Lower leg skin (tissue), 3 donors: Measurements from ENCODE around the gene KLHDC4.
A peak's percentile ranks its signal among the peaks of the same experiment; 100 is the strongest.

ENCODE experiments used
- POLR2A ChIP-seq, 2 donors: fragments of 450-650 bp; IDR thresholded peaks; one replicate each; pipeline ENCODE4 v1.6.1; 2016 to 2017; ENCODE audit warnings: antibody characterized with exemption in 2 of 2, mild to moderate bottlenecking in 1 of 2, moderate library complexity in 1 of 2
- TF ChIP-seq, protein P1 (sequence below), 3 donors: fragments of 450-650 bp; IDR thresholded peaks; one replicate each; pipeline ENCODE4 v1.5.1; 2016; ENCODE audit warnings: antibody characterized with exemption in 3 of 3, mild to moderate bottlenecking in 3 of 3, moderate library complexity in 2 of 3

- TF ChIP-seq, protein P1, sequence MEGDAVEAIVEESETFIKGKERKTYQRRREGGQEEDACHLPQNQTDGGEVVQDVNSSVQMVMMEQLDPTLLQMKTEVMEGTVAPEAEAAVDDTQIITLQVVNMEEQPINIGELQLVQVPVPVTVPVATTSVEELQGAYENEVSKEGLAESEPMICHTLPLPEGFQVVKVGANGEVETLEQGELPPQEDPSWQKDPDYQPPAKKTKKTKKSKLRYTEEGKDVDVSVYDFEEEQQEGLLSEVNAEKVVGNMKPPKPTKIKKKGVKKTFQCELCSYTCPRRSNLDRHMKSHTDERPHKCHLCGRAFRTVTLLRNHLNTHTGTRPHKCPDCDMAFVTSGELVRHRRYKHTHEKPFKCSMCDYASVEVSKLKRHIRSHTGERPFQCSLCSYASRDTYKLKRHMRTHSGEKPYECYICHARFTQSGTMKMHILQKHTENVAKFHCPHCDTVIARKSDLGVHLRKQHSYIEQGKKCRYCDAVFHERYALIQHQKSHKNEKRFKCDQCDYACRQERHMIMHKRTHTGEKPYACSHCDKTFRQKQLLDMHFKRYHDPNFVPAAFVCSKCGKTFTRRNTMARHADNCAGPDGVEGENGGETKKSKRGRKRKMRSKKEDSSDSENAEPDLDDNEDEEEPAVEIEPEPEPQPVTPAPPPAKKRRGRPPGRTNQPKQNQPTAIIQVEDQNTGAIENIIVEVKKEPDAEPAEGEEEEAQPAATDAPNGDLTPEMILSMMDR (IDR thresholded peaks at IDR 0.05), result no peak
- peak in 1 of 2 donors; percentile 24 for TF ChIP-seq POLR2A (IDR thresholded peaks at IDR 0.05)
Measured at GRCh38 chr16:87765776-87766484, at the start of gene KLHDC4.
